Measurements from ENCODE around the gene AK9.
A peak's percentile ranks its signal among the peaks of the same experiment; 100 is the strongest.

DNA sequence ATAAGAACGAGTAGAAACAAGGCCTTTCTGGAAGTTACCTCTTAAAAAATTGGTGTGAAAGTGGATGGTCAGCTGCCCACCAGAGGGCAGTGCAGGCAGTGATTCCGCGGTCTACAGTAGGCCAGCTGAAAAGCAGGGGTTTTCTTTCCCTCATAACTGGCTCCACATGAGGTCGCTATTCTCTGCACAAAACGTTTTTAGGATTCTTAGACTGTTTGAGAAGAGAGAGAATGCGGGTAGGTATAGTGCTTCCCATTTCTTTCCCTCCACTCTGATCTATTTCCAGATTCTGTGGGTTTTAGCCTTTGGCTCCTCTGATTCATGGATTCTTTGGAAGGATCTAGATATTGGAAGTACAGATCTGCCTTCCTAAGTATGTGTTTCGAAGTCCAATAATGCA is 14.3 kb upstream of the AK9 start:
- TF ChIP-seq RAD21 (conservative IDR thresholded peaks at IDR 0.05 in 1 of 2, IDR thresholded peaks at IDR 0.05 in 1 of 2) (peak; percentile 88 to 93), GATA3 (IDR thresholded peaks at IDR 0.05; ENCODE audit: borderline replicate concordance) (no peak), CHD4 (IDR thresholded peaks at IDR 0.05; ENCODE audit: borderline replicate concordance) (no peak), HOXA7 (CRISPR knock-in tag; IDR thresholded peaks at IDR 0.05) (no peak), EP300 (IDR thresholded peaks at IDR 0.05) (no peak)
- TF ChIP-seq, protein P1, sequence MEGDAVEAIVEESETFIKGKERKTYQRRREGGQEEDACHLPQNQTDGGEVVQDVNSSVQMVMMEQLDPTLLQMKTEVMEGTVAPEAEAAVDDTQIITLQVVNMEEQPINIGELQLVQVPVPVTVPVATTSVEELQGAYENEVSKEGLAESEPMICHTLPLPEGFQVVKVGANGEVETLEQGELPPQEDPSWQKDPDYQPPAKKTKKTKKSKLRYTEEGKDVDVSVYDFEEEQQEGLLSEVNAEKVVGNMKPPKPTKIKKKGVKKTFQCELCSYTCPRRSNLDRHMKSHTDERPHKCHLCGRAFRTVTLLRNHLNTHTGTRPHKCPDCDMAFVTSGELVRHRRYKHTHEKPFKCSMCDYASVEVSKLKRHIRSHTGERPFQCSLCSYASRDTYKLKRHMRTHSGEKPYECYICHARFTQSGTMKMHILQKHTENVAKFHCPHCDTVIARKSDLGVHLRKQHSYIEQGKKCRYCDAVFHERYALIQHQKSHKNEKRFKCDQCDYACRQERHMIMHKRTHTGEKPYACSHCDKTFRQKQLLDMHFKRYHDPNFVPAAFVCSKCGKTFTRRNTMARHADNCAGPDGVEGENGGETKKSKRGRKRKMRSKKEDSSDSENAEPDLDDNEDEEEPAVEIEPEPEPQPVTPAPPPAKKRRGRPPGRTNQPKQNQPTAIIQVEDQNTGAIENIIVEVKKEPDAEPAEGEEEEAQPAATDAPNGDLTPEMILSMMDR (IDR thresholded peaks at IDR 0.05): peak; percentile 99

Measured in A549 (cell line).